Left ventricle myocardium inferior (tissue), 1 donor: ENCODE measurements around the gene ARF5. TPM values are rescaled to one million over a fixed set of nuclear protein-coding genes. Genes with fewer than 3 reads are reported as not detected.

ENCODE experiments used
- DNase-seq: peaks from one replicate; pipeline ENCODE4 v3.0.0-alpha.2; 2020
- H3K27ac ChIP-seq: fragments of 200-600 bp; replicated peaks from 2 replicates; pipeline ENCODE4 v1.8.0; 2021
- H3K27me3 ChIP-seq: fragments of 200-600 bp; 2 replicates; pipeline ENCODE4 v1.8.0; 2021; ENCODE audit warnings: low read depth
- H3K36me3 ChIP-seq: fragments of 200-600 bp; 2 replicates; pipeline ENCODE4 v1.8.0; 2021
- H3K4me1 ChIP-seq: fragments of 200-600 bp; 2 replicates; pipeline ENCODE4 v1.8.0; 2021
- H3K4me3 ChIP-seq: fragments of 200-600 bp; 2 replicates; pipeline ENCODE4 v1.8.0; 2021; ENCODE audit warnings: mild to moderate bottlenecking, moderate library complexity
- H3K9me3 ChIP-seq: fragments of 200-600 bp; replicated peaks from 2 replicates; pipeline ENCODE4 v1.8.0; 2021
- CTCF ChIP-seq: fragments of 200-600 bp; IDR thresholded peaks from 2 replicates; pipeline ENCODE4 v1.8.0; 2021; ENCODE audit warnings: antibody characterized with exemption, mild to moderate bottlenecking, borderline replicate concordance
- intact Hi-C: fragments of 100-400 bp; cut with micrococcal nuclease; formaldehyde crosslinking; loops from one replicate; pipeline ENCODE4 v1.11.0; 2022
- total RNA-seq: library from RNA; stranded (reverse); fragmentation: NEBNext Ultra II Directional; extraction: Animal tissue kit (Norgen Biotek cat#: 25700); gene quantifications from one replicate; pipeline ENCODE4 v1.2.1, GENCODE V29; 2021
- donor health status: DM: no; HTN: yes; CAD: no; lungs with severe emphysema.

Gene ARF5
- total RNA-seq, 1 donor from 2014 or later = 67.2 TPM

- Histone ChIP-seq H3K4me1 (no peaks in the 10 kb centered on the region), H3K27ac (no peak overlapping the region), H3K27me3 (peaks cover 49% of the 10 kb centered on the region), H3K36me3 (no peaks in the 10 kb centered on the region), H3K4me3 (no peak overlapping the region), H3K9me3 (no peaks in the 10 kb centered on the region)
- DNase-seq = no peak
- intact Hi-C loops = no loop called here
- TF ChIP-seq CTCF = no peak
These were observed 50.0 kb downstream of the ARF5 start for GRCh38 chr7:127638197-127638596.

Other genes with a start within 250 kb of the ARF5 start
- 17.3 TPM for gene ZNF800, start 195.7 kb upstream of the ARF5 start, total RNA-seq
- 6.8 TPM for gene GCC1, start 2.8 kb upstream of the ARF5 start, total RNA-seq
- not detected for gene FSCN3, start 5.3 kb downstream of the ARF5 start, total RNA-seq
- not detected for gene PAX4, start 29.7 kb downstream of the ARF5 start, total RNA-seq
- gene SND1, start 63.8 kb downstream of the ARF5 start, total RNA-seq = 71.6 TPM